HS-27A (cell line): Measurements from ENCODE around the gene MBLAC2.

Experiments
- DNase-seq: peaks from one replicate; pipeline ENCODE4 v3.0.0-alpha.2; 2012; ENCODE audit warnings: low read depth, missing footprints

MBLAC2 gene

DNA sequence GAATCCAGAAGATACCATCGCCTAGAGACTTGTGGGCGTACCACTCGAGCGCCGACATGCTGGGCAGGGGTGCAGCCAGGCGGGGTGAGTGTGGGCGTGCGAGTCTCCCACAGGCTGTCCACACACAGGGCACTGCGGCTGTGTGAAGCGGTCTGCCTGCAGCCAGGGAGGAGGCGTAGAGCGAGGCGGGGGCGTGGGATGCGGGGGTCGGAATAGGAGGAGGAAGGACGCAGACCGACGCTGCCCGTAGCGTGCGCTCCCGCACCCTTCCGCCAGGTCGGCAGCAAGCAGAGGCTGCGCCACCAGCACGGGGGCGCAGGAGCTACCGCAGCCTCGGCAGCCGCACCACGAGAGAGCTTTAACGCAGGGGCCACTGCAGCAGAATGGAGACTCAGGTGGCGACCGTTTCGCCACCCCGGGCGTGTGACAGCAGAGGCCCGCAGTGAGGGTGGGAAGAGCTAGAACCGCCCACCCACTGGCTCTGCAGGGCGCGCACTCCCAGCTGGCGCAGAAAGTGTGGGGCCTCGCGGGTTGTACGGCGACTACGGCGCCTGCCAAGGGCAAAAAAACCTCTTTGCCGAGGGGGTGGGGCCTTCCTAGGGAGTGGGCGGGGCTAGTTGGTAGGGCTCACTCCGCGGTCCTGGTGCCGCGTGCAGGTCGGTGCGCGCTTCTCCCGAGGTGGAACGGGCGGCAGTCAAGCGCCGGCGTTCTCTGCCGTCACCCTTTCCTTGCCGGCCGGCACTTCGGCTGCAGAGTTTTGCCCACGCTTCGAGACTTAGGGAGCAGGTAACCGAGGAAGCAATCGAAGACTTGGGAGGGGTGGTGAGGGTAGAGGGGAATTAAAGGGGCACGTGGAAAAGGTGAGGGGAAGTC lies at the start of gene MBLAC2, which contains the start of gene POLR3G:
TSS of gene MBLAC2 (minus strand) at position 537 of the 873 bp plus-strand sequence. CDS start at position 58, 479 bp downstream.
TSS of gene POLR3G (plus strand) at position 630 of the 873 bp plus-strand sequence. CDS start 10,704 bp downstream, outside the sequence.
- peak; percentile 48 for DNase-seq

DNA sequence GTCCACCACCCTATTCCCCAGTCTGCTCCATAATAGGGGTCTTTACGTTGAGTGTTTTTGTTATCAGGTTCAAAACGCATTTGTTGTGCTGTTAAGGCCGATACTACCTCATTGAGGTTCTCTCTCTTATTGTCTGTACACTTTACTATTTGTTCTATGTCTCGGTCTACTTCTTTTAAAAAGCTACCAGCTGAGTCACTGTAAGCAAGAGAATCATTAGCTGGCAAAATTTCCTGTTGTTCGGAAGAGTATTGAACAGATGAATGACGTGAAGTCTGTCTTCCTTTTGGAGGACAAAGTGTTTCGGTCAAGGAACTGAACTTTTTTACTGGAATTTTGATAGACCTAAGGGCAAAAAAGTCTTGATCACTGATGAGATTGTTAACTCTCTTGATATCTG lies 44.5 kb upstream of the MBLAC2 start:
- no peak for DNase-seq

DNA sequence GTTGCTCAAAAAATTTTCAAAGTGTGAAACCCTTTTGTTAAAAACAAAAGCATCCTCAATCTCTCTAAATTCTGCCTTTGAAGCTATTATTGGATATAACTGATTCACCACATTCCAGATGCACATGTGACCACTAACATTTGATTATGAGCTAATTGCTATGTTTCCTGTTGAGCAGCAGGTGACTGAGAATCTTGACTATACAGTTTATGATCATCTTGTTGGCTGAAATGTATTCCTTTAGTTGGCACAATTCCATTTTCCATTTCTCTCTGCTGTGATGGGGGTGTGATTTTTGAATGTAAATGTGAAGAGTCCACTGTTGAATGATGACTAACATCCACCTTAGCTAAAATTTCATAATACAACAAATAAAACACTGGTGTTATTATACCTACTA lies 44.1 kb upstream of the MBLAC2 start:
- DNase-seq, result no peak

DNA sequence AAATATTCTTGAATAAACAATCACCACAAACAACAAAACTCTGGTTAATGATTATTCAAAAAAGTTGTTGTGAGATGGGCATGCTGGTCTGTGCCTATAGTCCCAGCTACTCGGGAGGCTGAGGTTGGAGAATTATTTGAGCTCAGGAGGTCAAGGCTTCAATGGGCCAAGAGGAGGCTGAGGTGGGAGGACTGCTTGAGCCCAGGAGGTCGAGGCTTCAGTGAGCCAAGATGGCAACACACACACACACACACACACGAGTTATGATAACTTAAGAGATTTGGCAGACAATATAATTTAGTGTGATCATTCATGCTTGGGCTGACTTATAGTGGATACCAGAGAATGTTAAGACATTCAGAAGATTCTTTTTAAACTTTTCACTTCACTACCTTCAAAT lies 39.9 kb upstream of the MBLAC2 start:
- DNase-seq, result no peak

DNA sequence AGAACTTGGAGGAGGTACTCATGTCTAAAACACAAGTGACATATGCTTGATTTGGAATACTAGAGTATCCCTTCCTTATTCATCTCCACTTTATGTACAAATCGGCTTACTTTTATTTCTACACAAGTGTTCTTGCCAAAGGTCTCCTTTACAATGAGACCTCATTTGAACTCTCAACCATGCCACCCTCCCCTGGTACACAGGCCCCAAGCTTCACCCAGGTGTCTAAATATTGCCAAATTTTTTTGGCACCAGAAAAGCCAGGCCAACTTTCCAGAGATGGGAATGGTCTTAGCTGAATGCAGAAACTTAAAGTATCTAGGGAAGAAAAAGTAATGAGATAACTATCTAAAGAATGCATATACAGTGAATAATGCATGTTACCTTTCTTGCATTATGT lies 35.9 kb upstream of the MBLAC2 start:
- no peak for DNase-seq

DNA sequence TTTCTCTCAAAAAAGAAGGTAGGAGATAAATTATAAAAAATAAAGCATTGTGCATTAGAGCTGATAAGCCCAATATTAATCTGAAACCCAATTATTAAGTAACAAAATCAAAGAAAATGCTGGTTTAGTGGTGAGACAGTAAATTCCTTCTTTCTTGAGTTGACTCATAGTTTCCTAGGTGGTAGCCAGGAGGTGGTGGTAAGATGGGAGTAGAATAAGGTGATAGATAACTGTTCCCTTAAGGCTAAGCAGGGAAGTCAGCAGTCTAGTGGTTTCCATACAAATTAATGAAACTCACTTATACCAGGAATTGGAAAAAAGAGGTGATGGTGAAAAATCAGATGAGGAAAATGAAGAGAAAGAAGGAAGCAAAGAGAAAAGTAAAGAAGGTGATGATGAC lies 31.6 kb upstream of the MBLAC2 start:
- DNase-seq, result no peak

DNA sequence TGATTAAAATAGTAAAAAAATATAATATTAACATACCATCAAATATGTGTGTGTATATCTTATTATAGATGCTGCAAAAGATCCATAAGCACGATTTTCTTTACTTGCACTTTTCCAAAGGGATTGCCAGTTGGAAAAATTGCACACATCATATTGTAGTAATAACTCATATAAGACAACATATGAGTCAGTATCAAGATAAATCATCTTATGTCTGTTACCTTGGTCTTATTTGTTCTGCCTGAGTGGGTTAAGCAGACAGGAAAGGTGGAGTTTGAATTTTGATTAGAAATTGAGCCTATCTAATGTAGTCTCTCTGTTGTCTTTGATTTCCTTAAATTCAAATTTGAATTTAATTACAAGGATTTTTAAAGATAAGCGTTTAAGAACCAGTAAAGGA lies 30.2 kb upstream of the MBLAC2 start:
- no peak for DNase-seq

DNA sequence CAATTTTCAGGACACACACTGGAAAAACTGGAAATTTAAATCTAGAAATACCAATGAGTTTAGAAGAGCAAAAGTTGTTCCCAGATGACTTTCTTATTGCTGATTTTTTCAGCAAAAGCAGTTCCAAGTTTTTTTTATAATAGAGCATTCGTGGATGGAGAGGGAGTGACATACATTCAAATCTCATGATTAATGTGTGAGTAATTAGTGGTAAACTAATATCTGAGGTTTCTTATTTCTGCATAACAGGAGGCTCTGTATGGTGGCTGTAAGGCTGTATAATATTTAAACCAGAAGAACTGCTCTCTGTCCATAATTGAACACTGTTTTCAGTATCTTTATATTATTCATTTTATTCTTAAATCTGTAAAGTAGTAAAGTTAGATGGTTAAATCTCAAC lies 29.0 kb upstream of the MBLAC2 start:
- DNase-seq, result no peak

DNA sequence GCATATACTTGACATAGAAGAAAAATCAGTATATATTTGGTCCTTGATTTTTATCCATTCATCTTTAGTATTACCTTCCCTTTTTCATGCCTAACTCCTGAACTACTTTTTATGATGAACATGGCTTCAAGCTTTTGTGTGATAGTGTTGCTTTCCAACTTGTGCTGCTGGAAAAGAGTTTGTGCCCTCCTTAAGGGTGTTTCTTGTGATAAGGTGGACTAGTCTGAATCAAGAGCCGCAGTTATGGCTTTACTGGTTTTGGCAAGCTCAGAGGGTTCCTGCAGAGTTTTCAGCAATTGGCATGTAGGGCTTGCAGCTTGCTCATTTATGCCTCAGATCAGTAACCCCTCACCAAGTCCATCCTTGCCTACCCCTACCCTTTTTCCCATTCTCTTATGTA lies 20.6 kb upstream of the MBLAC2 start:
- DNase-seq, result no peak

DNA sequence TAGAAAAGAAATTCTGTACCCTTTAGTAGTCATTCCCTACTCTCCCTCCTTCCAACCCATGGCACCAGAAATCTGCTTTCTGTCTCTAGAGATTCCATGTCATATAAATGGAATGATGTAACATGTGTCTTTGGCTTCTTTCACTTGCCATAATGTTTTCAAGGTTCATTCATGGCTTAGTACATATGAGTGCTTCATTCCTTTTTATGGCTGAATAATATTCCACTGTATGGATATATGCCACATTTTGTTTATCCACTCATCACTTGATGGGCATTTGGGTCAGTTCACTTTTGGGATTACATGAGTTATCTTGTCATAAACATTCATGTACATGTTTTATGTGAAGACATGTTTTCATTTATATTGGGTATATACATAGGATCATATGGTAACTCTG lies 19.5 kb upstream of the MBLAC2 start:
- DNase-seq, result no peak

DNA sequence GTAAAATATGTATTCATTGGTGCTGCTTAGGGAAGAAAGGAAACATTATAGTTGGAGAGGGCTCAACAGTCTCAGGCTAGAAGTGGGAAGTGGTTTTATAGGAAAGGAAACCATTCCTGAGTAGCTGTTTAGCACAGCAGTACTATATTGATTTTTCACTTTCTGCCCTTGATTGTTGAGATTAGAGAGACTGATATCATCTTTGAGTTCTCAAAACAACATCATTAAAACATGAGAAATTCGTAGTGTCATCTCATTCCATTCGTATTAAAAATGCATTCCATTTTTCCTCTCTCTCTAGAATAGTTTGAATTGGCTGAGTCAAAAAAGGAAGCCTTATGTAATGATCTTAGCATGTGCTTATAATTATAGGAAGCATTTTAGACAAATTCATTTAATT lies 14.2 kb upstream of the MBLAC2 start:
- DNase-seq, result no peak

DNA sequence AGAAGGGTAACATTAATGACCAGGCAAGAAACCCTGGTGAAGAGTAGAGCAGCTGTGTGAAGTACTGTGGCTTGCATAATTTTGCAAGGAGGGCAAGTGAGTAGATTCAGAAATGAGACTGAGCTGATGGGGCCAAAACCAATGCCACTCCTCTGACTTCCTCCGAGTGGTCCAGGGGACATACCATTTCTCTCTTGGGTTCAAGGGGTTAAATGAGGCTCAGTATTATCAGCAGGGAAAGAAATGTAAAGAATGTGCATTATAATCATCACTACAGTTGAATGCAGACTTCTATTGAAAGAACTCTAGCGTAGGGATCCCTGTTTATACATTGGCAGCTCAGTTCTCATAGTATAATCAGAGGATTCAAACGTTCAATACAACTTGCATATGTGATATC lies 10.0 kb upstream of the MBLAC2 start:
- DNase-seq, result no peak

DNA sequence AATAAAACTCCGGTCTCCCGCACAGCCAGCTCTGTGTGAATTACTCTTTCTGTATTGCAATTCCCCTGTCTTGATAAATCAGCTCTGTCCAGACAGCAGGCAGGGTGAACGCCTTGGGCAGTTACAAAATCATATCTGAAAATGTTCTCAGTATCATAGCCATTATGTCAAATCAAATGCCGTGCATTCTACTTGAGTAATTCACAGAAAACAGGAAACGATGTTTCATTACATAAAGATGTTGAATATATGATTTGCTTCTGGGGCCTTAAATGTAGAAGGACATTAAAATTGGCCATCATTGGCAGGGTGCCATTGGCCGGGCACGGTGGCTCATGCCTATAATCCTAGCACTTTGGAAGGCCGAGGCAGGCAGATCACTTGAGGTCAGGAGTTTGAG lies 8.6 kb upstream of the MBLAC2 start:
- DNase-seq, result no peak

DNA sequence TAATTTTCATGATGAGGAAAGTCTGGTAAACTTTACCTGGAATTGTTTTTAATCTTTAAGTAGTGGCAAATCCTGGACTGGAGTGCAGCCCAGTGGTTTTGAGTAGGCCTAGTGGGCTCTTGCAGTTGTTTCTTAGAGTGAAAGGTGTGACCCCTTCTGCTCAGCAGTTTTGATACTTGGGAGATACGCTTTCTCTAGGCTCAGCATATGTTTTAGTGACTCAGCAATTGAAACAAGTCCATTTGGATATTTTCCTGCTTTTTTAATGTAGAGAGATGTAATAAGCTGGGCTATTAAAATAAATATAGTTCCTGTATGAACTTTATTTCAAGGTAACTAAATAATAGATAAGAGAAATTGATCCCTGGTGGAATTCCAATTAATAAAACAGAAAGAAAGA lies 6.1 kb upstream of the MBLAC2 start:
- DNase-seq, result no peak

DNA sequence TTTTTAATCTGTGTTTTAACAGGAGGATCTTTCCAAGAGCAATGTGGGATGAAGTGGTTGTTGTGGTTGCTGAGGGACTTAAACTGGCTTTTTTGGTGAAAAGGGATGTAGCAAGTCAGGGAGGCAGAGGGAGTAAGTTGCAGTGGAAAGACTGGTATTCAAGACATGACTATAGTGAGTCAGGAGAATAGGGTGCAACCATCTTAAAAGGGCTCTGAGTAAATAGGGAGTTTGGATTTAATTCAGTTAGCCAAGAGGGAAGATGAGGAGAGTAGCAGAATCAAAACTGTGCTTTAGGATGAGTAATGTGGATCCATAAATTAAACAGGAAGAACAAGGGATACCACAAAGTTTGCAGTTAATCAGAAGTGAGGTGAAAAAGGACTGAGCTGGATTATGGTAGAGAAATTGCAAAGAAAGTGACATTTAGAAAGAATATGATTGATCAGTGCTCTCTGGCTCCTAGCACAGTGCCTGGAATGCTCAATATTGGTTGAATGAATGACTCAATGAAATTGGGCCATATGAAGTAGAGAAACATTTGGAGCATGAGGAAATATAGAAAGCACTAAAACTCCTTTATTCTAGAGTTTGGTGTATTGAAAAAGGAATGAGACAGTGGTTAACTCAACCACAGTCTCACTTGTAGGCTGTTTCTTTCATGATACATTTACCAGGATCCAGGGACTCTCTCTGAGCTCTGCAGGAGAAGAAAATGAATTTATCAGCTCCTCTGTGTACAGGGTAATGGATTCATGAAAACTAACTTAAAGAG lies 5.2 kb upstream of the MBLAC2 start:
- no peak for DNase-seq

DNA sequence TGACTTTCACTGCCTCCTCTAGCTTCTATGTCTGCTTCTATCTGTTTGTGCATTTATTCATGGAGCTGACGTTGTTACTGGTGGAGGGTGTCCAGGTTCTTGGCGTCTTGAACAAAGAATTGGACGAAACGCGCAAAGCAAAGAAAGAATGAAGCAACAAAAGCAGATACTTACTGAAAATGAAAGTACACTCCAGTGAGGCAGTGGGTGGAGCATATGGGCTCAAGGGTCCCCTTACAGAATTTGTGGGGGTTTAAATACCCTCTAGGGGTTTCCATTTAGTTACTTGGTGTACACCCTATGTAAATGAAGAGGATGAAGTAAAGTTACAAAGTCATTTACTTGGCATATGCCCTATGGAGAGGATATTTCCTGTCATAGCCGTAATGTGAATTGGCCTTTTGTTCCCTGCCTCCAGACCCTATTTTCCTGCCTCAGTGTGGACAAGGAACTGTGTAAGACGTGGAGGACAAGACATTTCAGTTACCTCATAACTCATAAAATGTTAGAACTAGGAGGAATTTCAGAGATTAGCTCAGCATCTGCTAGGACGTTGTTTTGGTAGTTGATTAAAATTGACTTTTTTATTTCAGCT lies 3.1 kb upstream of the MBLAC2 start:
- DNase-seq, result no peak

DNA sequence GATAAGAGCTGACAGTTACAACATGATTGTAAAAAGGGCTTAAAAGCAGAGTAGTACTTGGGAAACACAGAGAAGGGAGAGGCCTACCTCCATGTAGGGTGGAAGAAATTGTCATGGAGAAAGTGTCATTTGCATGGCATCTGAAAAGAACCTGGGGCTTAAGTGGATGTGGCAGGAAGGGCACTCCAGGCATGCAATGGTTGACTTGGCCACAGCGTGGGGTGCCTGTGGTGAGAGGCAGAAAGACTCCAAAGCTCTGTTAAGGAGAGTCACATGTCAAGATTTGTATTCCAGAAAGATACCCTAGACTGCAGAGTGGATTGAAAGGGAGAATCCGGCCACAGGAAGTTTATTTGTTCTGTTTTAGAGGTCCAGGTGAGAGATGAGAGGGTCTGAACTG lies 2.5 kb upstream of the MBLAC2 start:
- no peak for DNase-seq

DNA sequence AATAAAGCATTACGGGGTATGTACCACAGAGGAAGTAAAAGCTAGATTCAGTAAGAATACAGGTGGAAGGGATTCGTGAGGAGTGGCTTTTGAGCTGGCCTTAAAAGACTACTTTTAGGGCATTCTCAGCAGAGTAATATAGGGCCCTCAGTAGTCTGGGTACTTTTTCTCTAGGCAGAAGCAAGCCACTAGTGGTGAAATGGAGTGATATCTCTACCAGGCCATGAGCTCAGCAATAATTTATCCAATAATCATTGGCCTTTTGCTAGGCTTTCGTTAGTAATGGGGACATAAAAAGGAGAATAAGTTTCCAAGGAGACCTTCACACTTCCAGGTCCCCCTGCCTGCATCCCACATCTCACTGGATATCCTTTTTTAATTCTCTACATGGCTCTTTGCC lies 1.8 kb upstream of the MBLAC2 start:
- DNase-seq, result no peak

DNA sequence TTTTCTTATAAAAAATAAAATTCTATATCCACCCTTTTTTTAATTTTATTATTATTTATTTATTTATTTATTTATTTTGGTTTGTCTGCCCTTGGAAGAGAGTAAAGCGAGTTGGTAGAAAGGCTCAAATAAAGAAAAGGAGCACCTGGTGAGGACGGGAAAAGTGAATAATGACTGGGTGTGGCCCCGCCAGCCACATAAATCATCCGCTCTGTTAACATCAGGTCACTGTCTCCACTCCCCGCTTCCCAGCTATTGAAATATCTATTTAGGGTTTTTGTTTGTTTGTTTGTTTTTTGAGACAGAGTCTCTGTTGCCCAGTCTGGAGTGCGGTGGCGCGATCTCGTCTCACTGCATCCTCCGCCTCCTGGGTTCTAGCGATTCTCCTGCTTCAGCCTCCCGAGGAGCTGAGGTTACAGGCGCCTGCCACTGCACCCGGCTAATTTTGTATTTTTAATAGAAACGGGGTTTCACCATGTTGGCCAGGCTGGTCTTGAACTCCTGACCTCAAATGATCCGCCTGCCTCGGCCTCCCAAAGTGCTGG lies 937 bp upstream of the MBLAC2 start:
- no peak for DNase-seq

DNA sequence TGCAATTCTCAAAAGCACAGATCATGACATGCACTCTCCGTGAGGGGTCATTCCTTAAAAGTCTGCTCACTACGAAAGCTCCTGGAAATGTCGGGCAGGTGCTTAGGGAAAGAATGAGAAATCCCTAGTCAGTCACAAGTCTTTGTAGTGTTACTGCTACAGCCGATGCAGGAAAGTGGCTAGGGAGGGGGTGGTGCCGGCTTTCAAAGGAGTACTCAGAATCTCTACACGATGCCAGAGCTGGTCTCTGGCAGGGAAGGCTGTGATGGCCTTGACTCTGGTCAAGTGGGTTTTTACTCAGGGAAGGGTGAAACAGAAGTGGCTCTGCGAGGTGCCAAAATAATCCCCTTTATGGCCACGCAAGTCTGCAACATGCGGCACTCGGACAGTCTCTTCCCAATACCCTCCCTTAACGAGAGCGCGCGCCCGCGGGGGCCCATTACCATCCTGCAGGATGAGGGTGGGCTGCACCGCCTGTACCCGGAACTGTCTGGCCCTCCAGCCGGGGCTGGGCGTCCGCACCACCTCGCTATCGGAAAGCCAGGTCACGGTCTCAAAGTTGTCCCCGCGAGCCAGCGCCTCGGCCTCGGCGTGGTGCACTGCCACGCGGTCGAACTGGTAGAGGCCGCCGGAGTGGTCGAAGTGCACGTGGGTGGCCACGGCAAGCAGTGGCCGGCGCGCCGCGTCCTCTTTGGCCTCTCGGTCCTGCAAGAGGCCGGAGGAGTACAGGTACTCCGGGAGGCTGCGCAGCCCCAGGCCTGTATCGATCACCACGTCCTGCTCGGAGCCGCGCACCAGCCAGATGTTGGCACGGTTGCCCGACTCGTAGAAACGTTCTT lies 956 bp downstream of the MBLAC2 start:
- no peak for DNase-seq

DNA sequence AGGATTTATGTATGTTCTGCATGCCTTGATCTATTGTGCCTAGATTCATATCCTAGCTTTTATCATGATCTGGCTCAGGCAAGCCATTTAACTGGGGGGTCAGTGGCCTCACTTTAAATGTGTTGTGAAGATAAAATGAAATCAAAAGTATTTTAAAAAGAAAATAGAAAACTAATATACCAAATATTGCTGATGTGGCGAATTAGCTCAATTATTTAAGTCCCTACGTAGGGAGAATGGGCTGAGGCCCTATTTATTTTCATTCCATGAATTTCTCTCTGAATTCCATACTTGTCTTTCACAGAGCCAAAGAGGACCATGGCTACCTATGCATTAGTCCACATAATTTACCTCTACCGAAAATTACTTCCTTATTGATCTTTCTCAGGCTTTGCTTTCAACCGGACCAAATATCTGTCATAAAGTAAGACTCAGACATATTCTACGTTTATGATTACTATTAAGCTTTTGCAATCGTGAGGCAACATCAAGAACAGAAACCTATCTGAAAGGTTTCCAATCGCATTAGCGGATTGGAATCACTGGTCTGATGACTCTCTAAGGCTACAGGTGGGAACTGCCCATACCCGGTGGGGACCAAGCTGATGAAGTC lies 1.7 kb downstream of the MBLAC2 start:
- no peak for DNase-seq
